ENCODE measurements around the gene NUP62. TPM values are rescaled to one million over a fixed set of nuclear protein-coding genes. Genes with fewer than 3 reads are reported as not detected.
A peak's percentile ranks its signal among the peaks of the same experiment; 100 is the strongest.

Gene NUP62
- total RNA-seq, 1 experiment from 2014 or later: 85.2 TPM

DNA sequence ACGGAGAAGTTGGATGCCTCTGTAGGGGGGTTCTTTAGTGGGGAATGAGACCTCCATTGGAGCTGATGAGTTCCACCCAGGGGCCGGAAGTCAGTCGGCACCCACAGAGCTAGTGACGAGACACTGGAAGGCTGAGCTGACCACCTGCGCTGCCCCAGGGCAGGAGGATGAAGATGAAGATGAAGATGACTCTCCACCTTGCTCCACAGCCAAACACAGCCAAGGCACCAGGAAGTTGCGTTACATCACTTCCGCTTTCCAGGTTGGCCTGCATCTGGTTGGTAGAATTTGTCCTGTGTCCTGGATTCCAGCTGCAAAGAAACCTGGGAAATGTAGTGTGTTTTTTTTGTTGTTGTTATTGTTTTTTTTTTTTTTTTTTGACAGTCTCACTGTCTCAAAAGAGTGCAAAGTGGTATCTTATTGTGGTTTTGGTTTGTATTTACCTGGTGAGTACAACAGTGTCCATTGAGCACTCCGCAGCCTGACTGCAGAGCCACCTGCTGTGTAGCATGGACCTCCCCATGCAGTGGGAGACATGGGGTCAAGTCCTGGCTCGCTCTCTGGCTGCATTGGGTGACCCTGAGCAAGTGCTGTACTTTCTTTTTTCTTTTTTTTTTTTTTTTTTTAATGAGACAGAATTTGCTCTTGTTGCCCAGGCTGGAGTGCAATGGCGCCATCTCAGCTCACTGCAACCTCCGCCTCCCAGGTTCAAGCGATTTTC lies 49.9 kb downstream of the NUP62 start:
- Histone ChIP-seq H3K9ac (ENCODE audit: low read length) (peak overlapping the region; percentile 93), H3K4me1 (ENCODE audit: control insufficient read depth in 1 of 2, insufficient read depth in 2 of 2, low read length in 2 of 2) (peaks cover 11 to 30% of the 10 kb centered on the region in 2 experiments), H3K4me2 (ENCODE audit: low read length) (peak overlapping the region; percentile 99), H3K9me3 (ENCODE audit: control insufficient read depth in 1 of 2, insufficient read depth in 1 of 2, low read depth in 1 of 2, low read length in 2 of 2) (peaks cover 0 to 6% of the 10 kb centered on the region in 2 experiments; a peak in 1 of 4 replicates), H3K9me2 (ENCODE audit: insufficient read depth) (no peaks in the 10 kb centered on the region), H4K20me1 (ENCODE audit: insufficient read depth) (no peaks in the 10 kb centered on the region), H3K27ac (ENCODE audit: low read depth, low read length) (peak overlapping the region; percentile 98), H3K36me3 (ENCODE audit: control insufficient read depth in 1 of 2, insufficient read depth in 2 of 2, low read length in 2 of 2) (peaks cover 12 to 18% of the 10 kb centered on the region in 2 experiments), H3K4me3 (replicated peaks in 1 of 2; ENCODE audit: low read depth in 1 of 2, low read length in 2 of 2) (peak overlapping the region; percentile 79 to 89), H3K79me2 (ENCODE audit: insufficient read depth, low read length) (peaks cover 25% of the 10 kb centered on the region), H3K27me3 (ENCODE audit: insufficient read depth, low read length) (no peaks in the 10 kb centered on the region), H2AFZ (ENCODE audit: low read depth, low read length, poor library complexity, severe bottlenecking) (no peak overlapping the region)
- ChIA-PET POLR2A (no interaction called here), RAD21 (ENCODE audit: low non-redundant PET in 1 of 2, low total read pairs in 2 of 2, uncharacterized antibody in 2 of 2, unreplicated experiment in 2 of 2) (no interaction called here), CTCF (no interaction called here)
- no peak for ATAC-seq
- intact Hi-C loops (cut with micrococcal nuclease): no loop called here
- TF ChIP-seq CTCF (IDR thresholded peaks at IDR 0.05 in 2 of 3, conservative IDR thresholded peaks at IDR 0.05 in 1 of 3; ENCODE audit: borderline replicate concordance in 1 of 3, insufficient read depth in 1 of 3, low read depth in 2 of 3, low read length in 2 of 3) (no peak), SRF (IDR thresholded peaks at IDR 0.05; ENCODE audit: low read depth) (no peak), EGR1 (IDR thresholded peaks at IDR 0.05; ENCODE audit: low read depth) (no peak), ATF3 (IDR thresholded peaks at IDR 0.05) (no peak), EZH2phosphoT487 (IDR thresholded peaks at IDR 0.05; ENCODE audit: borderline replicate concordance) (no peak), JUND (IDR thresholded peaks at IDR 0.05) (no peak), CEBPB (IDR thresholded peaks at IDR 0.05; ENCODE audit: low read depth) (no peak), ZNF274 (IDR thresholded peaks at IDR 0.05; ENCODE audit: low read depth, low read length) (no peak), POLR2A (IDR thresholded peaks at IDR 0.05; ENCODE audit: borderline replicate concordance, extremely low read depth, insufficient read depth, insufficient read length) (no peak), CBX3 (IDR thresholded peaks at IDR 0.05; ENCODE audit: low read depth) (no peak), TCF7L2 (IDR thresholded peaks at IDR 0.05; ENCODE audit: borderline replicate concordance, extremely low read depth, insufficient read depth, insufficient read length) (no peak), POLR2AphosphoS5 (IDR thresholded peaks at IDR 0.05; ENCODE audit: low read depth, low read length) (no peak), ELF1 (IDR thresholded peaks at IDR 0.05; ENCODE audit: borderline replicate concordance, low read depth) (no peak), EZH2 (IDR thresholded peaks at IDR 0.05) (no peak), FOSL1 (IDR thresholded peaks at IDR 0.05; ENCODE audit: low read depth) (no peak), SP1 (IDR thresholded peaks at IDR 0.05; ENCODE audit: low read depth) (no peak), RAD21 (IDR thresholded peaks at IDR 0.05; ENCODE audit: low read depth) (no peak)
- TF ChIP-seq, protein P1, sequence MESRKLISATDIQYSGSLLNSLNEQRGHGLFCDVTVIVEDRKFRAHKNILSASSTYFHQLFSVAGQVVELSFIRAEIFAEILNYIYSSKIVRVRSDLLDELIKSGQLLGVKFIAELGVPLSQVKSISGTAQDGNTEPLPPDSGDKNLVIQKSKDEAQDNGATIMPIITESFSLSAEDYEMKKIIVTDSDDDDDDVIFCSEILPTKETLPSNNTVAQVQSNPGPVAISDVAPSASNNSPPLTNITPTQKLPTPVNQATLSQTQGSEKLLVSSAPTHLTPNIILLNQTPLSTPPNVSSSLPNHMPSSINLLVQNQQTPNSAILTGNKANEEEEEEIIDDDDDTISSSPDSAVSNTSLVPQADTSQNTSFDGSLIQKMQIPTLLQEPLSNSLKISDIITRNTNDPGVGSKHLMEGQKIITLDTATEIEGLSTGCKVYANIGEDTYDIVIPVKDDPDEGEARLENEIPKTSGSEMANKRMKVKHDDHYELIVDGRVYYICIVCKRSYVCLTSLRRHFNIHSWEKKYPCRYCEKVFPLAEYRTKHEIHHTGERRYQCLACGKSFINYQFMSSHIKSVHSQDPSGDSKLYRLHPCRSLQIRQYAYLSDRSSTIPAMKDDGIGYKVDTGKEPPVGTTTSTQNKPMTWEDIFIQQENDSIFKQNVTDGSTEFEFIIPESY (IDR thresholded peaks at IDR 0.05; ENCODE audit: extremely low read depth, insufficient replicate concordance, low read length): no peak
- TF ChIP-seq, protein P2, sequence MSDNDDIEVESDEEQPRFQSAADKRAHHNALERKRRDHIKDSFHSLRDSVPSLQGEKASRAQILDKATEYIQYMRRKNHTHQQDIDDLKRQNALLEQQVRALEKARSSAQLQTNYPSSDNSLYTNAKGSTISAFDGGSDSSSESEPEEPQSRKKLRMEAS (IDR thresholded peaks at IDR 0.05): no peak
- TF ChIP-seq, protein P3, sequence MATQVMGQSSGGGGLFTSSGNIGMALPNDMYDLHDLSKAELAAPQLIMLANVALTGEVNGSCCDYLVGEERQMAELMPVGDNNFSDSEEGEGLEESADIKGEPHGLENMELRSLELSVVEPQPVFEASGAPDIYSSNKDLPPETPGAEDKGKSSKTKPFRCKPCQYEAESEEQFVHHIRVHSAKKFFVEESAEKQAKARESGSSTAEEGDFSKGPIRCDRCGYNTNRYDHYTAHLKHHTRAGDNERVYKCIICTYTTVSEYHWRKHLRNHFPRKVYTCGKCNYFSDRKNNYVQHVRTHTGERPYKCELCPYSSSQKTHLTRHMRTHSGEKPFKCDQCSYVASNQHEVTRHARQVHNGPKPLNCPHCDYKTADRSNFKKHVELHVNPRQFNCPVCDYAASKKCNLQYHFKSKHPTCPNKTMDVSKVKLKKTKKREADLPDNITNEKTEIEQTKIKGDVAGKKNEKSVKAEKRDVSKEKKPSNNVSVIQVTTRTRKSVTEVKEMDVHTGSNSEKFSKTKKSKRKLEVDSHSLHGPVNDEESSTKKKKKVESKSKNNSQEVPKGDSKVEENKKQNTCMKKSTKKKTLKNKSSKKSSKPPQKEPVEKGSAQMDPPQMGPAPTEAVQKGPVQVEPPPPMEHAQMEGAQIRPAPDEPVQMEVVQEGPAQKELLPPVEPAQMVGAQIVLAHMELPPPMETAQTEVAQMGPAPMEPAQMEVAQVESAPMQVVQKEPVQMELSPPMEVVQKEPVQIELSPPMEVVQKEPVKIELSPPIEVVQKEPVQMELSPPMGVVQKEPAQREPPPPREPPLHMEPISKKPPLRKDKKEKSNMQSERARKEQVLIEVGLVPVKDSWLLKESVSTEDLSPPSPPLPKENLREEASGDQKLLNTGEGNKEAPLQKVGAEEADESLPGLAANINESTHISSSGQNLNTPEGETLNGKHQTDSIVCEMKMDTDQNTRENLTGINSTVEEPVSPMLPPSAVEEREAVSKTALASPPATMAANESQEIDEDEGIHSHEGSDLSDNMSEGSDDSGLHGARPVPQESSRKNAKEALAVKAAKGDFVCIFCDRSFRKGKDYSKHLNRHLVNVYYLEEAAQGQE (IDR thresholded peaks at IDR 0.05; ENCODE audit: low read depth): no peak
- DNase-seq (ENCODE audit: low read depth, low spot score): peak; percentile 71
- no TSS peak for BruUV-seq (replicated peaks)
